ENCODE results near the gene DOCK1. TPM values are rescaled to one million over a fixed set of nuclear protein-coding genes. Genes with fewer than 3 reads are reported as not detected.

The DOCK1 gene
- total RNA-seq, 1 donor from 2014 or later = 74.8 TPM

- H3K9me3 Mint-ChIP-seq = no peaks in the 10 kb centered on the region
- no peaks in the 10 kb centered on the region for H3K36me3 Mint-ChIP-seq
- no peak overlapping the region for H3K27ac Mint-ChIP-seq
- DNase-seq (ENCODE audit: low spot score in 2 of 2, unreplicated experiment in 2 of 2) = no peak
- no peaks in the 10 kb centered on the region for H3K27me3 Mint-ChIP-seq (ENCODE audit: low read depth)
- H3K4me3 Mint-ChIP-seq = no peak overlapping the region
- TF ChIP-seq, protein P1, sequence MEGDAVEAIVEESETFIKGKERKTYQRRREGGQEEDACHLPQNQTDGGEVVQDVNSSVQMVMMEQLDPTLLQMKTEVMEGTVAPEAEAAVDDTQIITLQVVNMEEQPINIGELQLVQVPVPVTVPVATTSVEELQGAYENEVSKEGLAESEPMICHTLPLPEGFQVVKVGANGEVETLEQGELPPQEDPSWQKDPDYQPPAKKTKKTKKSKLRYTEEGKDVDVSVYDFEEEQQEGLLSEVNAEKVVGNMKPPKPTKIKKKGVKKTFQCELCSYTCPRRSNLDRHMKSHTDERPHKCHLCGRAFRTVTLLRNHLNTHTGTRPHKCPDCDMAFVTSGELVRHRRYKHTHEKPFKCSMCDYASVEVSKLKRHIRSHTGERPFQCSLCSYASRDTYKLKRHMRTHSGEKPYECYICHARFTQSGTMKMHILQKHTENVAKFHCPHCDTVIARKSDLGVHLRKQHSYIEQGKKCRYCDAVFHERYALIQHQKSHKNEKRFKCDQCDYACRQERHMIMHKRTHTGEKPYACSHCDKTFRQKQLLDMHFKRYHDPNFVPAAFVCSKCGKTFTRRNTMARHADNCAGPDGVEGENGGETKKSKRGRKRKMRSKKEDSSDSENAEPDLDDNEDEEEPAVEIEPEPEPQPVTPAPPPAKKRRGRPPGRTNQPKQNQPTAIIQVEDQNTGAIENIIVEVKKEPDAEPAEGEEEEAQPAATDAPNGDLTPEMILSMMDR (IDR thresholded peaks at IDR 0.05; ENCODE audit: unreplicated experiment) = no peak
- peaks cover 4% of the 10 kb centered on the region for H3K4me1 Mint-ChIP-seq
These were observed 256.3 kb downstream of the DOCK1 start for GRCh38 chr10:127161482-127161881.

DNA sequence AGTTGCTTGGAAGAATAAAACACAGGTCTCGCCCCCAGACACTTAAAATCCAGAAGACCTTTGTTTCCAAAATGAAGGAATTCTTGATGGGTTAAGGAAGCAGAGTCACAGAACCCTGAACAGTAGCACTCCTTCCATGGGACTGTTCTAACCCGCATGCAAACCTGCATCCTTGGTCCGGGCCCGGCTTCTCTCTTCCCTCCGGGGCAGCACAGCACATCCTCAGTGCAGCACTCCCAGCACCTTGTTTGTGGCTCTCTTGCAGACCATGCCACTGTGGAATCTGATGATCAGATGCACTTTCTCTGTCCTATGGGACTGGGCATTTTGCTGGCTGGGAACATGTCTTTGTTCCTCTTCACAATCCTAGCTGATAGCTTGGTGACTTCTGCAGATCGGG is 257.6 kb downstream of the DOCK1 start:
- Mint-ChIP-seq H3K4me1 (peaks cover 4% of the 10 kb centered on the region), H3K4me3 (no peak overlapping the region), H3K27me3 (ENCODE audit: low read depth) (no peaks in the 10 kb centered on the region), H3K27ac (no peak overlapping the region), H3K36me3 (no peaks in the 10 kb centered on the region), H3K9me3 (no peaks in the 10 kb centered on the region)
- TF ChIP-seq, protein P1 (IDR thresholded peaks at IDR 0.05; ENCODE audit: unreplicated experiment) = no peak
- no peak for DNase-seq (ENCODE audit: low spot score in 2 of 2, unreplicated experiment in 2 of 2)

GRCh38 chr10:127168261-127168660 is 263.0 kb downstream of the DOCK1 start:
- Mint-ChIP-seq H3K27me3 (ENCODE audit: low read depth) (no peaks in the 10 kb centered on the region), H3K9me3 (no peaks in the 10 kb centered on the region), H3K4me3 (no peak overlapping the region), H3K36me3 (peaks cover 2% of the 10 kb centered on the region), H3K4me1 (peaks cover 4% of the 10 kb centered on the region), H3K27ac (no peak overlapping the region)
- TF ChIP-seq, protein P1 (IDR thresholded peaks at IDR 0.05; ENCODE audit: unreplicated experiment) = no peak
- no peak for DNase-seq (ENCODE audit: low spot score in 2 of 2, unreplicated experiment in 2 of 2)

DNA sequence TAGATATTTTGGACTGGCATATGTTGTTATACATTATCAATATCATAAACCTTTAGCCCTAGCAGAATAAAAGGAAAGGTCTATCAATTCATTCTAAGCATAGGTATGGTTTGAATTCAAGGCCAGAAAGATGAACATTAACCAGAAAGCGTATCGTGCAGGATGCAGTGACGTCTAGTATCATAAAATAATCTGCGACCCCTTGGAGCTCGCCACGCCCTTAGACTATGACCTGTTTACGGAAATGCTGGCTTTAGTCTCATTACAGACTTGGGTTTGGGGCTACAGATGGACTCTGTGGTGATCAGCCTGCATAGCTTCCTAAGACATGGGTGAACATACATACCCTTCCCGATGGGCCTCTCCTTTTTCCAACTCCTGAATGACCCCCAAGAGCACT is 269.6 kb downstream of the DOCK1 start:
- Mint-ChIP-seq H3K27ac (no peak overlapping the region), H3K9me3 (no peaks in the 10 kb centered on the region), H3K27me3 (ENCODE audit: low read depth) (no peaks in the 10 kb centered on the region), H3K4me3 (no peak overlapping the region), H3K4me1 (peaks cover 6% of the 10 kb centered on the region), H3K36me3 (peaks cover 6% of the 10 kb centered on the region)
- DNase-seq (ENCODE audit: low spot score in 2 of 2, unreplicated experiment in 2 of 2) = no peak
- TF ChIP-seq, protein P1 (IDR thresholded peaks at IDR 0.05; ENCODE audit: unreplicated experiment) = no peak

- Mint-ChIP-seq H3K4me1 (peaks cover 6% of the 10 kb centered on the region), H3K27ac (no peak overlapping the region), H3K27me3 (ENCODE audit: low read depth) (no peaks in the 10 kb centered on the region), H3K36me3 (peaks cover 6% of the 10 kb centered on the region), H3K9me3 (peaks cover under 1% of the 10 kb centered on the region), H3K4me3 (no peak overlapping the region)
- no peak for DNase-seq (ENCODE audit: low spot score in 2 of 2, unreplicated experiment in 2 of 2)
- TF ChIP-seq, protein P1 (IDR thresholded peaks at IDR 0.05; ENCODE audit: unreplicated experiment) = no peak
These were observed 270.3 kb downstream of the DOCK1 start for GRCh38 chr10:127175357-127176110.

All from mesothelial cell of epicardium (in vitro differentiated cells).